ENCODE data around the gene WASHC2C. TPM values are rescaled to one million over a fixed set of nuclear protein-coding genes. Genes with fewer than 3 reads are reported as not detected.
"Not testable (repeated sequence)": the region's sequence is repeated elsewhere in the genome, so short reads cannot be mapped to it uniquely, and the experiment has no call there.

The WASHC2C gene
- 39.9 and 45.2 TPM in 2 replicates for total RNA-seq

GRCh38 chr10:45726703-45727420, at the start of gene WASHC2C:
Gene WASHC2C (plus strand): TSS chr10:45727266. CDS start chr10:45727318, 52 bp downstream.
- intact Hi-C loops (cut with micrococcal nuclease), result not testable (repeated sequence)

- intact Hi-C loops (cut with micrococcal nuclease), result loop anchor here (10.0 kb wide), 2 partner anchors 346 to 674 kb away; partner anchors contain the start of gene ZNF22
Measured at GRCh38 chr10:45678467-45678866, 48.6 kb upstream of the WASHC2C start.

GRCh38 chr10:45710200-45710796, 16.8 kb upstream of the WASHC2C start:
- intact Hi-C loops (cut with micrococcal nuclease), result not testable (repeated sequence)

- intact Hi-C loops (cut with micrococcal nuclease), result not testable (repeated sequence)
Measured at GRCh38 chr10:45711223-45711622, 15.8 kb upstream of the WASHC2C start.

- intact Hi-C loops (cut with micrococcal nuclease), result not testable (repeated sequence)
Measured at GRCh38 chr10:45717053-45717452, 10.0 kb upstream of the WASHC2C start.

- intact Hi-C loops (cut with micrococcal nuclease), result not testable (repeated sequence)
Measured at GRCh38 chr10:45717642-45718041, 9.4 kb upstream of the WASHC2C start.

GRCh38 chr10:45721503-45721902, 5.6 kb upstream of the WASHC2C start:
- intact Hi-C loops (cut with micrococcal nuclease), result not testable (repeated sequence)

- intact Hi-C loops (cut with micrococcal nuclease), result not testable (repeated sequence)
Measured at GRCh38 chr10:45723851-45724250, 3.2 kb upstream of the WASHC2C start.

- intact Hi-C loops (cut with micrococcal nuclease), result not testable (repeated sequence)
Measured at GRCh38 chr10:45727421-45727965, 427 bp downstream of the WASHC2C start.

GRCh38 chr10:45734449-45734848, 7.4 kb downstream of the WASHC2C start:
- intact Hi-C loops (cut with micrococcal nuclease), result not testable (repeated sequence)

GRCh38 chr10:45734867-45735266, 7.8 kb downstream of the WASHC2C start:
- intact Hi-C loops (cut with micrococcal nuclease), result not testable (repeated sequence)

GRCh38 chr10:45741559-45741958, 14.5 kb downstream of the WASHC2C start:
- intact Hi-C loops (cut with micrococcal nuclease), result not testable (repeated sequence)

- intact Hi-C loops (cut with micrococcal nuclease), result not testable (repeated sequence)
Measured at GRCh38 chr10:45742014-45742413, 14.9 kb downstream of the WASHC2C start.

- intact Hi-C loops (cut with micrococcal nuclease), result not testable (repeated sequence)
Measured at GRCh38 chr10:45751141-45751540, 24.1 kb downstream of the WASHC2C start.

- intact Hi-C loops (cut with micrococcal nuclease), result not testable (repeated sequence)
Measured at GRCh38 chr10:45752210-45752609, 25.1 kb downstream of the WASHC2C start.

- intact Hi-C loops (cut with micrococcal nuclease), result not testable (repeated sequence)
Measured at GRCh38 chr10:45753979-45754495, 27.0 kb downstream of the WASHC2C start.

- intact Hi-C loops (cut with micrococcal nuclease), result not testable (repeated sequence)
Measured at GRCh38 chr10:45755083-45755482, 28.0 kb downstream of the WASHC2C start.

GRCh38 chr10:45756065-45756464, 29.0 kb downstream of the WASHC2C start:
- intact Hi-C loops (cut with micrococcal nuclease), result not testable (repeated sequence)

GRCh38 chr10:45757661-45758396, 30.8 kb downstream of the WASHC2C start:
- intact Hi-C loops (cut with micrococcal nuclease), result not testable (repeated sequence)

- intact Hi-C loops (cut with micrococcal nuclease), result not testable (repeated sequence)
Measured at GRCh38 chr10:45761622-45762021, 34.6 kb downstream of the WASHC2C start.

GRCh38 chr10:45763037-45763436, 36.0 kb downstream of the WASHC2C start:
- intact Hi-C loops (cut with micrococcal nuclease), result not testable (repeated sequence)
